Cardiac muscle cell (in vitro differentiated cells and primary cell): ENCODE data around the gene DPYSL5. TPM values are rescaled to one million over a fixed set of nuclear protein-coding genes. Genes with fewer than 3 reads are reported as not detected.

Experiments
- DNase-seq, 2 donors: peaks; one replicate each; pipeline versions ENCODE4 v3.0.0 to v3.0.0-alpha.2; 2010 to 2017; ENCODE audit warnings: low read depth in 1 of 2, low spot score in 1 of 2
- H3K27ac ChIP-seq: fragments of 200-600 bp; sonication (generic); 2 replicates; pipeline ENCODE4 v1.5.1; 2016
- H3K27me3 ChIP-seq: fragments of 200-600 bp; sonication (generic); 2 replicates; pipeline ENCODE4 v1.6.0; 2016; ENCODE audit warnings: control low read depth
- H3K36me3 ChIP-seq: fragments of 200-600 bp; sonication (generic); 2 replicates; pipeline ENCODE4 v1.5.1; 2016; ENCODE audit warnings: control low read depth
- H3K4me1 ChIP-seq: fragments of 200-600 bp; sonication (generic); 2 replicates; pipeline ENCODE4 v1.8.1; 2017; ENCODE audit warnings: low read depth, mild to moderate bottlenecking, mixed run types
- H3K4me3 ChIP-seq: fragments of 200-600 bp; sonication (generic); 2 replicates; pipeline ENCODE4 v1.5.1; 2016; ENCODE audit warnings: mild to moderate bottlenecking
- H3K9me3 ChIP-seq: fragments of 200-600 bp; sonication (generic); 2 replicates; pipeline ENCODE4 v1.5.1; 2017; ENCODE audit warnings: low read depth, mild to moderate bottlenecking, control low read depth
- CTCF ChIP-seq: IDR thresholded peaks from 2 replicates; pipeline ENCODE4 v1.5.1; 2012; ENCODE audit warnings: low read depth, mild to moderate bottlenecking, low read length
- polyA plus RNA-seq: library from polyadenylated mRNA; unstranded; fragments of >200 nt; fragmentation: Nextera tagmentation; extraction: Ambion mirVana; gene quantifications from 2 replicates; pipeline ENCODE4 v1.2.1, GENCODE V29; 2016
- total RNA-seq: library from RNA; depleted of rRNA; stranded (reverse); fragments of >200 nt; gene quantifications from 2 replicates; pipeline ENCODE4 v1.2.3, GENCODE V29; 2016

DPYSL5 gene
- total and polyA plus RNA-seq, 2 experiments from 2014 or later = 4.1 to 5.6 TPM

- no peak for TF ChIP-seq CTCF
- no peaks in the 10 kb centered on the region for H3K9me3 ChIP-seq
- no peak overlapping the region for H3K27ac ChIP-seq
- DNase-seq = no peak
- peaks cover 80% of the 10 kb centered on the region for H3K27me3 ChIP-seq
- H3K4me3 ChIP-seq = peak overlapping the region; percentile 71
- no peaks in the 10 kb centered on the region for H3K36me3 ChIP-seq
- no peaks in the 10 kb centered on the region for H3K4me1 ChIP-seq
Observed at GRCh38 chr2:26847307-26847654, 651 bp upstream of the DPYSL5 start.

- H3K27ac ChIP-seq = no peak overlapping the region
- no peak for TF ChIP-seq CTCF
- no peaks in the 10 kb centered on the region for H3K4me1 ChIP-seq
- no peaks in the 10 kb centered on the region for H3K9me3 ChIP-seq
- peak overlapping the region; percentile 71 for H3K4me3 ChIP-seq
- H3K27me3 ChIP-seq = peaks cover 88% of the 10 kb centered on the region
- DNase-seq = peak; percentile 12 to 34
- no peaks in the 10 kb centered on the region for H3K36me3 ChIP-seq
Observed at GRCh38 chr2:26848336-26849055, 564 bp downstream of the DPYSL5 start.

- H3K27me3 ChIP-seq = peaks cover 92% of the 10 kb centered on the region
- no peaks in the 10 kb centered on the region for H3K36me3 ChIP-seq
- no peak for TF ChIP-seq CTCF
- peak in 1 of 2 donors; percentile 33 for DNase-seq
- no peaks in the 10 kb centered on the region for H3K4me1 ChIP-seq
- H3K4me3 ChIP-seq = peak overlapping the region; percentile 71
- no peak overlapping the region for H3K27ac ChIP-seq
- H3K9me3 ChIP-seq = no peaks in the 10 kb centered on the region
Observed at GRCh38 chr2:26849056-26849999, 1.4 kb downstream of the DPYSL5 start.

- Histone ChIP-seq H3K4me3 (peak overlapping the region; percentile 71), H3K36me3 (no peaks in the 10 kb centered on the region), H3K27me3 (peaks cover 92% of the 10 kb centered on the region), H3K9me3 (no peaks in the 10 kb centered on the region), H3K4me1 (no peaks in the 10 kb centered on the region), H3K27ac (no peak overlapping the region)
- DNase-seq = no peak
- TF ChIP-seq CTCF = no peak
Observed at GRCh38 chr2:26850000-26850431, 2.1 kb downstream of the DPYSL5 start.

- H3K9me3 ChIP-seq = no peaks in the 10 kb centered on the region
- no peak overlapping the region for H3K4me3 ChIP-seq
- TF ChIP-seq CTCF = no peak
- no peak overlapping the region for H3K27ac ChIP-seq
- H3K4me1 ChIP-seq = no peaks in the 10 kb centered on the region
- H3K27me3 ChIP-seq = peaks cover 92% of the 10 kb centered on the region
- no peak for DNase-seq
- H3K36me3 ChIP-seq = no peaks in the 10 kb centered on the region
Observed at GRCh38 chr2:26850505-26850904, 2.6 kb downstream of the DPYSL5 start.
